IPS-20b (cell line): ENCODE results near the gene REN.

Experiments
- H3K27ac ChIP-seq: one replicate; pipeline ENCODE4 v1.5.1; 2013; ENCODE audit warnings: low read length
- H3K27me3 ChIP-seq: 2 replicates; pipeline ENCODE4 v1.6.1; 2013; ENCODE audit warnings: mild to moderate bottlenecking, low read length, inconsistent platforms; ENCODE audit not compliant: insufficient read depth
- H3K36me3 ChIP-seq: 2 replicates; pipeline ENCODE4 v1.6.1; 2013; ENCODE audit warnings: low read depth, mild to moderate bottlenecking, inconsistent platforms, low read length, moderate library complexity; ENCODE audit not compliant: insufficient read depth
- H3K4me1 ChIP-seq: 2 replicates; pipeline ENCODE4 v1.6.1; 2013; ENCODE audit warnings: mild to moderate bottlenecking, control low read depth, inconsistent platforms, low read length, moderate library complexity; ENCODE audit not compliant: insufficient read depth
- H3K4me3 ChIP-seq: 2 replicates; pipeline ENCODE4 v1.5.1; 2013; ENCODE audit warnings: mild to moderate bottlenecking, low read length, inconsistent platforms
- H3K9ac ChIP-seq: 2 replicates; pipeline ENCODE4 v1.6.1; 2013; ENCODE audit warnings: low read depth, mild to moderate bottlenecking, inconsistent platforms, low read length, moderate library complexity
- H3K9me3 ChIP-seq: 2 replicates; pipeline ENCODE4 v1.6.1; 2013; ENCODE audit warnings: mild to moderate bottlenecking, low read depth, low read length, inconsistent platforms; ENCODE audit not compliant: insufficient read depth

Gene REN

DNA sequence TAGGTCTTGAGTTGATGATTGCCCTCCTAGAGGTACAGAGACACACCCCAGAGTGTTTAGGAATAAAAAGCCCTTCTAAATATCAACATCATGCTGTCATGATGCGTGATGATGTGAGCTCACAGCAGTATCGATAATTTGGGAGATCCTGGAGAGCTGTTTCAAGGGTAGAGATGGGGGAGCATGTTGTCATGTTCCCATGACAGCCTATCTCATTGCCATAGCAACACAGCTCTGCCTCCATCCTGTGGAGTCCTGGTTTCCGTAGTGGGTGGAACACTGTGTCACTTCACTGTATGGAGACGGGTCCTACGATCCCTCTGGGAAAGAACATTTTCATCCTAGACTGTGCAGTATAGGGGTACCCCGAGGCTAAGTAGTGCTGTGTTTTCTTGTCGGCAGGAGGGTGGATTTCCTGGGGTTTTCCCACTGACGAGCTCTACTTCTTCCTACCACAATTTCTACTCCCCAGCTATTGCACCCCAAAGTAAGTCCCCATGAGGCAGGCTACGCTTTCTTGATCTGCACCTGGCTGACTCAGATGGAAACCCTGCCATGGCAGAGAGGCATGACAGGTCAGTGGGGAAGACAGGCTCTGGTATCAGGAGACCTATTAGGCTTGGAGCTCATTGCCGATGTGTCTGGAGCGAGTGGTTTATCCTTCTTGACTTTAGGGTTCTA lies 23.0 kb upstream of the REN start:
- no peak overlapping the region for H3K27ac ChIP-seq
- peaks cover 71% of the 10 kb centered on the region for H3K27me3 ChIP-seq
- H3K36me3 ChIP-seq: no peaks in the 10 kb centered on the region
- no peak overlapping the region for H3K9ac ChIP-seq
- no peaks in the 10 kb centered on the region; the same call in 1 of the 2 replicates for H3K4me1 ChIP-seq
- no peaks in the 10 kb centered on the region for H3K9me3 ChIP-seq
- H3K4me3 ChIP-seq: no peak overlapping the region

DNA sequence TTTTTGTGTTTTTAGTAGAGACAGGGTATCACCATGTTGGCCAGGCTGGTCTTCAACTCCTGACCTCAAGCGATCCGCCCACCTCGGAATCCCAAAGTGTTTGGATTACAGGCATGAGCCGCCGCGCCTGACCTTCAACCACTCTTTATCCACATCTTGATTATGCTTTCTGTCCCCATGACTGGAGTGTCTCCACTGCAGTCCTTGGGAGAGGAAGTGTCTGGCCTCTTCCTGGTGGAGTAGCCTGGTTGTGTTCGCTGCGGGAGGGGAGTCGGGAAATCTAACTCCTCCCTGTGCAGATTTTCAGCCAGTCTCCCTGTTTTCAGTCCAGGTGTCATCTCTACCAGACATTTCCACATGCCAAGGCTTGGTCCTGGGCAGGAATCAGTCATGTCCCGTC lies 20.5 kb upstream of the REN start:
- H3K36me3 ChIP-seq: no peaks in the 10 kb centered on the region
- H3K27me3 ChIP-seq: peaks cover 48% of the 10 kb centered on the region
- H3K4me1 ChIP-seq: no peaks in the 10 kb centered on the region; the same call in 1 of the 2 replicates
- H3K4me3 ChIP-seq: no peak overlapping the region
- no peak overlapping the region for H3K9ac ChIP-seq
- no peak overlapping the region for H3K27ac ChIP-seq
- H3K9me3 ChIP-seq: no peaks in the 10 kb centered on the region

DNA sequence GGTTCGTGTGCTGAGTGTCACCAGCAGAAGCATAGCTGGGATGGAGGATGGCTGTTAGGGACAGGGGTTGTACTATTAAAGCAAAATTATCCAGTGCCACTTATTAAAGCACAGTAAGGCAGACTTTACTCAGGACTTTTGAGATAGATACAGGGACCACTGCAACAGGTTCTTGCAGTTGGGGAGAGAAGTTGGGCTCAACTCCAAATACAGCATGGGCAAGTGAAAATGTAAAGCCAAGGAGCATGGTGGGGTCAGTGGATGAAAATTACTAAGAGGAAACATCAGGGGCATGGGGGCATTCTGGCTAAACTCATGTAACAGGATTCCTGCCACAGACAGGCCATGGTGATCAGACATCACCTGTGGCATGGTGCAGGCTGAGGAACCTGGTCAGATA lies 15.0 kb upstream of the REN start:
- Histone ChIP-seq H3K4me3 (no peak overlapping the region), H3K4me1 (no peaks in the 10 kb centered on the region), H3K27ac (no peak overlapping the region), H3K36me3 (no peaks in the 10 kb centered on the region), H3K9me3 (no peaks in the 10 kb centered on the region), H3K9ac (no peak overlapping the region), H3K27me3 (peaks cover 4% of the 10 kb centered on the region; the same call in 1 of the 2 replicates)

DNA sequence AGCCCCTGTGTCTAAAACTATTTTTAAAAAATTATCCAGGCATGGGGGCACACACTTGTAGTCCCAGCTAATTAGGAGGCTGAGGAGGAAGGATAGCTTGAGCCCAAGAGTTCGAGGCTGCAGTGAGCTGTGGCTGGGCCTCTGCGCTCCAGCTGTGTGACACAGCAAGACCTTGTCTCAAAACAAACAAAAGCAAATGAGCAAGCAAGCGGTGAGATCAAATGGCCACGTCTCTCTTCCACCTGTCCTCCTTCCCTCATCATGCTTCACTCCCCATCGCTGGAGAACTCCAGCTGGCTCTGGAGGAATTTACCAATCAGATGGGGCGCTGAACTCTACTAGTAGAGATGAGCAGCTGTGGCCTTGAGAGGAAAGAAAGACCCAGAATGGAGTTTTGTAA lies 14.0 kb upstream of the REN start:
- no peaks in the 10 kb centered on the region for H3K4me1 ChIP-seq
- H3K27ac ChIP-seq: no peak overlapping the region
- H3K36me3 ChIP-seq: no peaks in the 10 kb centered on the region
- no peak overlapping the region for H3K4me3 ChIP-seq
- peaks cover 5% of the 10 kb centered on the region; the same call in 1 of the 2 replicates for H3K27me3 ChIP-seq
- no peak overlapping the region for H3K9ac ChIP-seq
- no peaks in the 10 kb centered on the region for H3K9me3 ChIP-seq

DNA sequence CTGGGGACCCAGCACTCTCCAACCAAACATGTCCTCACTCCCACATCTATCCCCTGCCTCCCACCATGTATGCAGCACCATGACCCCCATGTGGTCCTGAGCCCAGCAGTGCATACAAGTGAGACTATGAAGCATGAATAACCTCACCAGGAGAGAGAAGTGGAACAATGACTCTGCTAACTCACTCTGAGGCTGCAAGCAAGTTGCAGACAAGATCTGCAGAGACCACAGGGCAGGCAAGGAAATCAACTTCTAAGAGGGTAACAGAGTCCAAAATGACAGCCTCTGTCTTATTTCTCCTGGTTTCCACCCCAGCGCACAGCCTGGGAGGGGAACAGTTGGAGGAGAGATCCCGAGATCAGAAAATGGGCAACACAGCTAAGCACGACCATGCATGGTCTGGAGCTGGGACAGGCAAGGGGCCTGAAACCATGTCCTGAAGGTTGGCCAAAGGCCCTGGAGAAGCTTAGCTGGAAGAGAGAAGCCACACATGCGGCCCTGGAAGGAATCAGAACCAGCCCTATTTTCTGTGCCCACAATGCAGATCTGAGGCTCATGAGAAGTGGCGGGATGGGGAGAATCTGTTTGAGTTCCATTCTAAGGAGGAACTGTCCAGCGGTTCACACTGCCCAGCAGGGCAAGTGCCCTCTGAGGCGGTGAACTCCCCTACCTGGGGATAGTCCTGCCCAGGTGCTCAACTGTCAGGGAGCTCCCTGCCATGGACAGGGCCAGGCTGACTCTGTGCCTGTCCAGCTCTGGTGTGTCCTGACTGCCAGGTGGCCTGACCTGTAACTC lies 12.5 kb upstream of the REN start:
- no peaks in the 10 kb centered on the region for H3K9me3 ChIP-seq
- no peaks in the 10 kb centered on the region for H3K4me1 ChIP-seq
- H3K36me3 ChIP-seq: no peaks in the 10 kb centered on the region
- H3K9ac ChIP-seq: no peak overlapping the region
- no peak overlapping the region for H3K27ac ChIP-seq
- no peak overlapping the region for H3K4me3 ChIP-seq
- peaks cover 9% of the 10 kb centered on the region; the same call in 1 of the 2 replicates for H3K27me3 ChIP-seq

DNA sequence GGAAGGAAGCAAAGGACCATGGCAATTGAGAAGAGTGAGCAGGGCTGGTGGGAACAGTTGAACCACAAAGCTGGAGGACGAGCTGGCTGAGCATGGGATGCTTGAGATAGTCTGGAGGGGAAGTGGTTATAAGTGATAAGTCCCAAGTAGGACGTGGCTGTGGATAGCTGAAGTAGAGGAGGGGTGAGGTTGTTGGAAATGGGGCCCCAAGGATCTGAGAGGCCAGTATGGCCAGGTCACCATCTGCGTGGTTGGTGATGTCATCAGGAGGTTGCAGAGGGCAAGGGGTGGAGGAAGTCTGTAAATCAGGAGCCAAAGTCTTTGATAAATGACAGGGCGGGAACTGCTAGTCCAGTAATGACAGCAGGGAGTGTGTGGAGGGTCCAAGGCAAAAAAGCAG lies 11.0 kb upstream of the REN start:
- H3K4me1 ChIP-seq: no peaks in the 10 kb centered on the region
- peaks cover 9% of the 10 kb centered on the region; the same call in 1 of the 2 replicates for H3K27me3 ChIP-seq
- H3K27ac ChIP-seq: no peak overlapping the region
- no peaks in the 10 kb centered on the region for H3K9me3 ChIP-seq
- no peaks in the 10 kb centered on the region for H3K36me3 ChIP-seq
- H3K4me3 ChIP-seq: no peak overlapping the region
- no peak overlapping the region for H3K9ac ChIP-seq

DNA sequence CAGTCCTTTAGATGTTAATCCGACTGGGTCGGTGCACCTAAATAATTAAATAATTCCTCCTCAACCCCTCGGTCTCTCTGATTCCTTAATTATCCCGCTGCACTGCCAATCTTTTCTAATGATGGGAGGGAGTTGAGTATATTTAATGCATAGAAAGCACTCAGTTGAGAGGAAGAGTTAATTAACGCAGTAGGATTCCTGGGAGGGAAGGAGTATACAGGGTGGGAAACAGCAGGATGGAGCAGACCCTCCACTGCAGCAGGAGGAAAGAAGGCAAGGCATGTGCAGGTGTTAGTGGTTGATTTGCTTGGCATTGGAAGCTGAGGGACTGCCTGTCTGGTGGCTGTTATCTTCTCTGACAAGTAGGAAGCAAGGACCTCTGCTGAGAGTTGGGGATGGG lies 9.9 kb upstream of the REN start:
- H3K4me3 ChIP-seq: no peak overlapping the region
- H3K9me3 ChIP-seq: no peaks in the 10 kb centered on the region
- no peak overlapping the region for H3K27ac ChIP-seq

DNA sequence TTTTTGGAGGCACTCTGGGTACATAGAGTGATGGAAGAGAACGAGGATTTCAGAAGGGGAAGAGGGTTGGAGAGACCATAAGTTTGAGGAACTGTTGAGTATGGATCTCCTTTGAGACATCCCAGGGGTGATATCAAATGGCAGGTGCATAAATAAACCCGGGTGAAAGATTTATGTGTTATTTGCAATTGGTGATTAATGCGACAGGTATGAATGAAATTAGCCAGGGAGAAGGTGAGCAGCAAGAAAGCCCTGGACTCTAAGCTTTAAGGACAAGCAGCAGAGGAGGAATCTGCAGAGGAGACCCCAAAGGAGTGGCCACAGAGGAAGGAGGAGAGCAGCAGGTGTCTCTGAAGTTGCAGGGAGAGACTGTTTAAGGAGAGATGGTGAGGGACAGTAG lies 8.8 kb upstream of the REN start:
- no peaks in the 10 kb centered on the region for H3K36me3 ChIP-seq
- no peak overlapping the region for H3K9ac ChIP-seq
- H3K27ac ChIP-seq: no peak overlapping the region
- H3K9me3 ChIP-seq: peaks cover 10% of the 10 kb centered on the region
- peaks cover 9% of the 10 kb centered on the region; the same call in 1 of the 2 replicates for H3K27me3 ChIP-seq
- no peaks in the 10 kb centered on the region for H3K4me1 ChIP-seq
- H3K4me3 ChIP-seq: no peak overlapping the region

More for the DNA sequence above, 9.9 kb upstream of the REN start:
- Histone ChIP-seq H3K36me3 (no peaks in the 10 kb centered on the region), H3K9ac (no peak overlapping the region), H3K27me3 (peaks cover 9% of the 10 kb centered on the region; the same call in 1 of the 2 replicates), H3K4me1 (no peaks in the 10 kb centered on the region)

DNA sequence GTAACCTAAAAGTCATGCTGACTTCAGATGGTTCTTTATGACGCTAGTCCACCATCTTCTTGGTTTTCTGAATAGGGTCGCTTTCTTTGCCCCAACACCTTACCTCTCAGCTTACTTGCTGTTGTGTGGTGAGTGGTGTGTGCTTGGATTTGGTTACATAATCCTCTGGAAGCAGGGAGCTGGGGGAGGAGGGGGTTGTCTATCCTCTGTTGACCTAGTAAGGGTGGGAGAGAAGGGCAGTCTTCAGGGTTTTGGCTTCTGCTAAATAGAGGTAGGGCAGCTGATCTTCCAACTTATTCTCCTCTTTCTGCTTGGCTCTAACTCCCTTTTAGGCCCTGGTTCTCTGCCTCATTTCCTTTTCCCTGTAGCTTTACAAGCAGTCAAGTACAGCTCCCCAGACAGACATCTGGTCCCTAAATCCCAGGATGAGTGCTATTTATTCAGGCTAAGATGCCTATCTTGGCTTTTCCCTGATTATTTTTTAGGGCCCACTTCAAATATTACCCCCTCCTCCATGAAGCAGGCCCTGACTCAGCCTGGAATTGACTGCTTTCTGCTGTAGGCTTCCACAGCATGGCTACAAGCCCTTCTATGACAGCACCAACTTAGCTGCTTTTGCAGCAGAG lies 6.4 kb upstream of the REN start:
- Histone ChIP-seq H3K9ac (no peak overlapping the region), H3K9me3 (peaks cover 26% of the 10 kb centered on the region), H3K36me3 (no peaks in the 10 kb centered on the region), H3K27me3 (peaks cover 9% of the 10 kb centered on the region; the same call in 1 of the 2 replicates), H3K4me3 (no peak overlapping the region), H3K4me1 (no peaks in the 10 kb centered on the region), H3K27ac (no peak overlapping the region)

DNA sequence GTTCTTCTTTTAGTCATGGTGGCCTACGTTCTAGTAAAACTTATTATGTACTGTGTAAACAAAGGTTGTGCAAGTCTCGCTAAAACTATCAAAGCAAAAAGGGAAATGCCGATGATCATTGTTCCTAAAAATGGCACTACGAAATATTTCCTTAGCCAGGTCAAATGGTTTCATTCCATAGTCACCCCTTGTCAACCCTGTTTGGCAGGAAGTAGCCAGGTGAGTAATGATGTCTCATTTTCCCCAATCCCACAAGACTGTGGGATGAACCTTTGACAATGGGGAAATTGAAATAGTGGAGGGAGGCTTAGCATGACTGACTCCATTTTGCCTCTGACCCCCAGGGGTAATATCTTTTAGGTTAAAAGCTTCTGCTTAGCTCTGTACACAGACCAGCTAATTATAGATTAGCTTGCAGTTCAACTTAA lies 5.6 kb upstream of the REN start:
- Histone ChIP-seq H3K27ac (no peak overlapping the region), H3K9me3 (peaks cover 26% of the 10 kb centered on the region), H3K4me3 (no peak overlapping the region), H3K4me1 (no peaks in the 10 kb centered on the region), H3K9ac (no peak overlapping the region), H3K36me3 (no peaks in the 10 kb centered on the region), H3K27me3 (peaks cover 9% of the 10 kb centered on the region; the same call in 1 of the 2 replicates)

DNA sequence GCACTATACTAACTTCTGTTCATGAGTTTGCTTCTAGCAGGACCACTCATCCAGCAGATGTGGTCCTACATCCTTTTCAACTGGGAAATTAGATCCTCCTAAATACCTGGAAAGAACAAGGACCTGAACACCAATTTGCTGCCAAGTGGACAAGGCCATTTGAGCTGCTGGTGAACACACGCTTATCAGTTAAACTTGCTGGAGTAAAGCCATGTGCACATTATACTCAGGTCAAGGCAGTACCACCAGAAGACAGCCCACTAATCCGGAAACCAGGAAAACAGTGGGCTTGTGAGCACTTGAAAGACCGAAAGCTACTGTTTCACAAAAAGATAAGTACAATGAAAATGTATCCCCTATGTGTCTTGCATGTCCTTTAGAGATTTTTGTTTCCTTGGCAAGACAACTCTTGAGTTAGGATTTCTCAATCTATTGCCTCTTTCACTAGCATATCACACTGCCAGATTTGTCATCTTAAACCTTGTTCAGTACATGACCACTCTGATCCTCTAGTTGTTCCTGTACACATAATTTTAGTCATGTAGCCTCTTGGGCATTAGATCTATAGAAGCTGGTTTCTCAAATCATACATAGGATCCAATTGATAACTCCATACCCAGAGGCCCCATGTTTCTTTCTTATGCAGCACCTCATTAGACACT lies 4.5 kb upstream of the REN start:
- Histone ChIP-seq H3K4me3 (no peak overlapping the region), H3K9ac (no peak overlapping the region), H3K27me3 (peaks cover 4% of the 10 kb centered on the region; the same call in 1 of the 2 replicates), H3K4me1 (no peaks in the 10 kb centered on the region), H3K9me3 (peaks cover 26% of the 10 kb centered on the region), H3K36me3 (no peaks in the 10 kb centered on the region), H3K27ac (no peak overlapping the region)
